Measurements from ENCODE around the gene PDCD11.

GRCh38 chr10:103441611-103442010 is 45.2 kb downstream of the PDCD11 start:
- TF ChIP-seq, protein P1, sequence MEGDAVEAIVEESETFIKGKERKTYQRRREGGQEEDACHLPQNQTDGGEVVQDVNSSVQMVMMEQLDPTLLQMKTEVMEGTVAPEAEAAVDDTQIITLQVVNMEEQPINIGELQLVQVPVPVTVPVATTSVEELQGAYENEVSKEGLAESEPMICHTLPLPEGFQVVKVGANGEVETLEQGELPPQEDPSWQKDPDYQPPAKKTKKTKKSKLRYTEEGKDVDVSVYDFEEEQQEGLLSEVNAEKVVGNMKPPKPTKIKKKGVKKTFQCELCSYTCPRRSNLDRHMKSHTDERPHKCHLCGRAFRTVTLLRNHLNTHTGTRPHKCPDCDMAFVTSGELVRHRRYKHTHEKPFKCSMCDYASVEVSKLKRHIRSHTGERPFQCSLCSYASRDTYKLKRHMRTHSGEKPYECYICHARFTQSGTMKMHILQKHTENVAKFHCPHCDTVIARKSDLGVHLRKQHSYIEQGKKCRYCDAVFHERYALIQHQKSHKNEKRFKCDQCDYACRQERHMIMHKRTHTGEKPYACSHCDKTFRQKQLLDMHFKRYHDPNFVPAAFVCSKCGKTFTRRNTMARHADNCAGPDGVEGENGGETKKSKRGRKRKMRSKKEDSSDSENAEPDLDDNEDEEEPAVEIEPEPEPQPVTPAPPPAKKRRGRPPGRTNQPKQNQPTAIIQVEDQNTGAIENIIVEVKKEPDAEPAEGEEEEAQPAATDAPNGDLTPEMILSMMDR (IDR thresholded peaks at IDR 0.05; ENCODE audit: insufficient read depth, low read depth, low read length) = no peak
- no peak for TF ChIP-seq EZH2 (IDR thresholded peaks at IDR 0.05; ENCODE audit: insufficient read depth, low read length)

Measured in astrocyte (in vitro differentiated cells and primary cell).